Astrocyte (in vitro differentiated cells and primary cell): ENCODE results near the gene STOM. TPM values are rescaled to one million over a fixed set of nuclear protein-coding genes. Genes with fewer than 3 reads are reported as not detected.
A peak's percentile ranks its signal among the peaks of the same experiment; 100 is the strongest.

Source experiments
- DNase-seq: peaks from one replicate; pipeline ENCODE4 v3.0.0-alpha.2; 2010; ENCODE audit warnings: low read depth
- FAIRE-seq: peaks from 2 replicates; lab custom pipeline; 2011; peaks lifted over from hg19 to GRCh38; lab: Jason Lieb, UNC
- H2AFZ ChIP-seq: 2 replicates; pipeline ENCODE4 v1.6.0; 2012; ENCODE audit warnings: low read depth, low read length, inconsistent platforms
- H3K27ac ChIP-seq: 2 replicates; pipeline ENCODE4 v1.5.1; 2011; ENCODE audit warnings: low read depth, low read length, inconsistent platforms
- H3K27me3 ChIP-seq: 2 replicates; pipeline ENCODE4 v1.6.0; 2011; ENCODE audit warnings: low read length, inconsistent platforms; ENCODE audit not compliant: insufficient read depth
- H3K36me3 ChIP-seq: 2 replicates; pipeline ENCODE4 v1.5.1; 2011; ENCODE audit warnings: low read length, inconsistent platforms; ENCODE audit not compliant: insufficient read depth
- H3K4me1 ChIP-seq: 2 replicates; pipeline ENCODE4 v1.5.1; 2011; ENCODE audit warnings: low read length, inconsistent platforms; ENCODE audit not compliant: insufficient read depth
- H3K4me2 ChIP-seq: 2 replicates; pipeline ENCODE4 v1.6.0; 2012; ENCODE audit warnings: low read length, inconsistent platforms
- H3K4me3 ChIP-seq: 2 replicates; pipeline ENCODE4 v1.5.1; 2011; ENCODE audit warnings: low read depth, mild to moderate bottlenecking, low read length, inconsistent platforms; ENCODE audit not compliant: insufficient read depth
- H3K79me2 ChIP-seq: 2 replicates; pipeline ENCODE4 v1.6.0; 2012; ENCODE audit warnings: mild to moderate bottlenecking, low read length, inconsistent platforms; ENCODE audit not compliant: insufficient read depth
- H3K9ac ChIP-seq: 2 replicates; pipeline ENCODE4 v1.6.0; 2012; ENCODE audit warnings: mild to moderate bottlenecking, low read length, inconsistent platforms
- H3K9me3 ChIP-seq: 2 replicates; pipeline ENCODE4 v1.5.1; 2012; ENCODE audit warnings: low read depth, mild to moderate bottlenecking, low read length, inconsistent platforms; ENCODE audit not compliant: insufficient read depth
- H4K20me1 ChIP-seq: 2 replicates; pipeline ENCODE4 v1.6.0; 2012; ENCODE audit warnings: low read length, inconsistent platforms; ENCODE audit not compliant: insufficient read depth
- H3K27ac Mint-ChIP-seq: one replicate; pipeline ENCODE4 v1.8.0; 2021; ENCODE audit warnings: mild to moderate bottlenecking, mixed read lengths; ENCODE audit not compliant: unreplicated experiment
- H3K27me3 Mint-ChIP-seq: one replicate; pipeline ENCODE4 v1.8.0; 2021; ENCODE audit warnings: low read depth, mixed read lengths; ENCODE audit not compliant: unreplicated experiment
- H3K36me3 Mint-ChIP-seq: one replicate; pipeline ENCODE4 v1.8.0; 2021; ENCODE audit warnings: low read depth, mixed read lengths; ENCODE audit not compliant: unreplicated experiment
- H3K4me1 Mint-ChIP-seq: one replicate; pipeline ENCODE4 v1.8.0; 2021; ENCODE audit warnings: low read depth, mixed read lengths; ENCODE audit not compliant: unreplicated experiment
- H3K4me3 Mint-ChIP-seq: one replicate; pipeline ENCODE4 v1.8.0; 2021; ENCODE audit warnings: mild to moderate bottlenecking, moderate library complexity, mixed read lengths; ENCODE audit not compliant: unreplicated experiment
- H3K9me3 Mint-ChIP-seq: one replicate; pipeline ENCODE4 v1.8.0; 2021; ENCODE audit warnings: mild to moderate bottlenecking, mixed read lengths; ENCODE audit not compliant: unreplicated experiment
- CTCF ChIP-seq: IDR thresholded peaks from 2 replicates; pipeline ENCODE4 v1.5.1; 2011; ENCODE audit warnings: low read depth, mild to moderate bottlenecking, inconsistent platforms, low read length, moderate library complexity; ENCODE audit not compliant: insufficient read depth
- EZH2 ChIP-seq: IDR thresholded peaks from 2 replicates; pipeline ENCODE4 v1.6.1; 2012; ENCODE audit warnings: mild to moderate bottlenecking, low read length, inconsistent platforms; ENCODE audit not compliant: insufficient read depth
- total RNA-seq: library from RNA; stranded (reverse); gene quantifications from 2 replicates; pipeline ENCODE4 v1.2.1, GENCODE V29; 2021

STOM gene
- total RNA-seq, 1 donor from 2014 or later = 8.7 TPM

GRCh38 chr9:121367306-121368137 lies 2.5 kb downstream of the STOM start:
- Histone ChIP-seq H3K4me2 (peak overlapping the region; percentile 6), H3K27me3 (no peaks in the 10 kb centered on the region), H3K9me3 (no peaks in the 10 kb centered on the region), H3K4me3 (no peak overlapping the region), H3K9ac (no peak overlapping the region), H4K20me1 (no peaks in the 10 kb centered on the region), H3K36me3 (no peaks in the 10 kb centered on the region), H2AFZ (no peak overlapping the region), H3K27ac (no peak overlapping the region), H3K4me1 (peaks cover 15% of the 10 kb centered on the region), H3K79me2 (peaks cover 8% of the 10 kb centered on the region)
- TF ChIP-seq CTCF = no peak
- TF ChIP-seq EZH2 = no peak
- H3K36me3 Mint-ChIP-seq = no peaks in the 10 kb centered on the region
- FAIRE-seq = no peak
- H3K27ac Mint-ChIP-seq = no peak overlapping the region
- peaks cover 13% of the 10 kb centered on the region for H3K4me1 Mint-ChIP-seq
- no peak overlapping the region for H3K4me3 Mint-ChIP-seq
- peaks cover 3% of the 10 kb centered on the region for H3K27me3 Mint-ChIP-seq
- DNase-seq = no peak
- H3K9me3 Mint-ChIP-seq = peaks cover 2% of the 10 kb centered on the region

GRCh38 chr9:121366611-121367192 lies 3.3 kb downstream of the STOM start:
- Histone ChIP-seq H3K27me3 (no peaks in the 10 kb centered on the region), H3K9me3 (no peaks in the 10 kb centered on the region), H2AFZ (no peak overlapping the region), H4K20me1 (no peaks in the 10 kb centered on the region), H3K36me3 (no peaks in the 10 kb centered on the region), H3K27ac (no peak overlapping the region), H3K4me1 (peaks cover 18% of the 10 kb centered on the region), H3K9ac (no peak overlapping the region), H3K79me2 (peaks cover 12% of the 10 kb centered on the region), H3K4me2 (no peak overlapping the region), H3K4me3 (no peak overlapping the region)
- TF ChIP-seq EZH2 (no peak), CTCF (no peak)
- no peak for FAIRE-seq
- Mint-ChIP-seq H3K36me3 (no peaks in the 10 kb centered on the region), H3K27ac (no peak overlapping the region), H3K4me1 (peaks cover 16% of the 10 kb centered on the region), H3K9me3 (peaks cover 2% of the 10 kb centered on the region), H3K4me3 (no peak overlapping the region), H3K27me3 (peaks cover 3% of the 10 kb centered on the region)
- DNase-seq = no peak

GRCh38 chr9:121365564-121365963 lies 4.5 kb downstream of the STOM start:
- Mint-ChIP-seq H3K27me3 (peaks cover 3% of the 10 kb centered on the region), H3K9me3 (no peaks in the 10 kb centered on the region), H3K36me3 (no peaks in the 10 kb centered on the region), H3K4me1 (peaks cover 20% of the 10 kb centered on the region), H3K27ac (no peak overlapping the region), H3K4me3 (no peak overlapping the region)
- DNase-seq (no peak), FAIRE-seq (peak; percentile 32)
- no peak overlapping the region for H3K4me2 ChIP-seq
- H3K79me2 ChIP-seq = peaks cover 14% of the 10 kb centered on the region
- no peak overlapping the region for H3K4me3 ChIP-seq
- H3K27ac ChIP-seq = no peak overlapping the region
- H3K4me1 ChIP-seq = peaks cover 25% of the 10 kb centered on the region
- H3K9me3 ChIP-seq = no peaks in the 10 kb centered on the region
- no peaks in the 10 kb centered on the region for H3K27me3 ChIP-seq
- H4K20me1 ChIP-seq = no peaks in the 10 kb centered on the region
- H2AFZ ChIP-seq = no peak overlapping the region
- H3K9ac ChIP-seq = no peak overlapping the region
- TF ChIP-seq CTCF = no peak
- no peak for TF ChIP-seq EZH2
- no peaks in the 10 kb centered on the region for H3K36me3 ChIP-seq
